Measurements from ENCODE around the gene ZNF488.
"Not testable (repeated sequence)": the region's sequence is repeated elsewhere in the genome, so short reads cannot be mapped to it uniquely, and the experiment has no call there.

Gene ZNF488

GRCh38 chr10:47420305-47421056 lies 36.4 kb upstream of the ZNF488 start:
- H3K4me3 ChIP-seq (ENCODE audit: low read depth, low read length): no peak overlapping the region
- in situ Hi-C loops (cut with HindIII; ENCODE audit: low sequenced_read_pairs): no loop called here
- no peak for DNase-seq (ENCODE audit: low read depth, low spot score)
- no peak for TF ChIP-seq CTCF (IDR thresholded peaks at IDR 0.05; ENCODE audit: low read depth, low read length)

- no peak overlapping the region for H3K4me3 ChIP-seq (ENCODE audit: low read depth, low read length)
- TF ChIP-seq CTCF (IDR thresholded peaks at IDR 0.05; ENCODE audit: low read depth, low read length): no peak
- in situ Hi-C loops (cut with HindIII; ENCODE audit: low sequenced_read_pairs): no loop called here
- DNase-seq (ENCODE audit: low read depth, low spot score): no peak
Measured at GRCh38 chr10:47419421-47419820, 35.3 kb upstream of the ZNF488 start.

- in situ Hi-C loops (cut with HindIII; ENCODE audit: low sequenced_read_pairs): no loop called here
- no peak overlapping the region for H3K4me3 ChIP-seq (ENCODE audit: low read depth, low read length)
Measured at GRCh38 chr10:47418966-47419365, 34.9 kb upstream of the ZNF488 start.

GRCh38 chr10:47418321-47418720 lies 34.2 kb upstream of the ZNF488 start:
- TF ChIP-seq CTCF (IDR thresholded peaks at IDR 0.05; ENCODE audit: low read depth, low read length): no peak
- no peak for DNase-seq (ENCODE audit: low read depth, low spot score)
- in situ Hi-C loops (cut with HindIII; ENCODE audit: low sequenced_read_pairs): no loop called here
- no peak overlapping the region for H3K4me3 ChIP-seq (ENCODE audit: low read depth, low read length)

More at GRCh38 chr10:47418966-47419365, 34.9 kb upstream of the ZNF488 start:
- no peak for DNase-seq (ENCODE audit: low read depth, low spot score)
- no peak for TF ChIP-seq CTCF (IDR thresholded peaks at IDR 0.05; ENCODE audit: low read depth, low read length)

- in situ Hi-C loops (cut with HindIII; ENCODE audit: low sequenced_read_pairs); DNase-seq (ENCODE audit: low read depth, low spot score); H3K4me3 ChIP-seq (ENCODE audit: low read depth, low read length): not testable (repeated sequence)
Measured at GRCh38 chr10:47416305-47417218, 32.5 kb upstream of the ZNF488 start.

- in situ Hi-C loops (cut with HindIII; ENCODE audit: low sequenced_read_pairs): no loop called here
- H3K4me3 ChIP-seq (ENCODE audit: low read depth, low read length): no peak overlapping the region
- TF ChIP-seq CTCF (IDR thresholded peaks at IDR 0.05; ENCODE audit: low read depth, low read length): no peak
- no peak for DNase-seq (ENCODE audit: low read depth, low spot score)
Measured at GRCh38 chr10:47415520-47416304, 31.6 kb upstream of the ZNF488 start.

Data from astrocyte of the spinal cord (primary cell).